Renal cortical epithelial cell (primary cell): ENCODE measurements around the gene PHLDA1. TPM values are rescaled to one million over a fixed set of nuclear protein-coding genes. Genes with fewer than 3 reads are reported as not detected.
"Not testable (repeated sequence)": the region's sequence is repeated elsewhere in the genome, so short reads cannot be mapped to it uniquely, and the experiment has no call there.

ENCODE experiments used
- DNase-seq: peaks from one replicate; pipeline ENCODE4 v3.0.0-alpha.2; 2011; ENCODE audit warnings: low read depth
- total RNA-seq: library from RNA; depleted of rRNA; stranded (reverse); fragments of >200 nt; gene quantifications from 2 replicates; pipeline ENCODE4 v1.2.3, GENCODE V29; 2014

Gene PHLDA1
- total RNA-seq, 1 donor from 2014 or later = 68.7 TPM

DNA sequence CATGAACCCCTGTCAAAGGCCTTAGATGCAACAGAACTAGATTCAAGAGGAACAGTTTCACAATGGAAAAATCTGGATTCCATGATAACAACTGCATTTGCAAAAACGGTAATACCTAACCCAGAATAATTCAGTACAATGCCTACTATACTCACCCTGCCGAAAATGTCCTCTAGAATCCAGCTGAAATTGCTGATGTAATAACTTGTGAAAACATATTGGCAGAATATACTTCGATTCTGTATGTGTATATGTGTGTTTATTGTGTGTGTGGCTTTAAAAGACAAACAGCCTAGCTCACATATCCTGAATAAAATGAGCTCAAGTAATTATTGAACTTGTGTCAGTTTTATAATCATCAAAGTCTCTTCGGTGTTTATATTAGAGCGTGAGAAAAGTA, 46.0 kb downstream of the PHLDA1 start:
- no peak for DNase-seq

DNA sequence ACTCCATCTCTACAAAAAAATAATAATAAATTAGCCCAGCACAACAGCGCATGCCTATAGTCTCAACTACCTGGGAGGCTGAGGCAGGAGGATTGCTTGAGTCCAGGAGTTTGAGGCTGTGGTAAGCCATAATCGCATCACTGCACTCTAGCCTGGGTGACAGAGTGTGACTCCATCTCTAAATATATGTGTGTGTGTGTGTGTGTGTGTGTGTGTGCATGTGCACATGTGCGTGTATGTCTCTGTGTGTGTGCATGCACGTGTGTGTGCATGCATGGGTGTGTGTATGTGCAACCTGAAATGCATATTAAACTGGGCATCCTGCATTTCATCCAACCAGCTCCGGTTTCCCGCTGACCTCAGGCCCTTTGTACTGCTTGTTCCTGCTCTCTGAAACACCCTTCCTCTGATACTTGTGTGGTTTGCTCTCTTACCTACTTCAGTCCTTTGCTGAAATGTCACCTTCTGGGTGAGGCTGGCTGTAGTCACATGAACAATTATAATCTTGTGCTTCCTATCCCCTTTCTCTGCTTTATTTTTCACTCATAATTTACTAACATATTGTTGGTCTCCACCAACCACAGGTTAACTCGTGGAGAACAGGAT, 46.9 kb downstream of the PHLDA1 start:
- DNase-seq = no peak

DNA sequence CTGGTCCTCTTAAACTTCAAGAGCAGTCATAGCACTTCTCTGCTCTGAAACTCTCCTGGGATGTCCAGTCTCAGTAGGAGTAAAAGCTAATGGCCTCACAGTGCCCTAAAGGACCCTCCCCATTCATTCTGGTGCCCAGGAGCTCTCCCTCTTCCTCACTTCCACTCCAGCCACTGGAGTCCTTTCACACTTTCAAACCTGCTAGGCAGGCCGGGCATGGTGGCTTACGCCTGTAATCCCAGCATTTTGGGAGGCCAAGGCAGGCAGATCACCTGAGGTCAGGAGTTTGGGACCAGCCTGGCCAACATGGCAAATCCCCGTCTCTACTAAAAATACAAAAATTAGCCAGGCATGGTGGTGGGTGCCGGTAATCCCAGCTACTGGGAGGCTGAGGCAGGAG, 47.7 kb downstream of the PHLDA1 start:
- DNase-seq = not testable (repeated sequence)

DNA sequence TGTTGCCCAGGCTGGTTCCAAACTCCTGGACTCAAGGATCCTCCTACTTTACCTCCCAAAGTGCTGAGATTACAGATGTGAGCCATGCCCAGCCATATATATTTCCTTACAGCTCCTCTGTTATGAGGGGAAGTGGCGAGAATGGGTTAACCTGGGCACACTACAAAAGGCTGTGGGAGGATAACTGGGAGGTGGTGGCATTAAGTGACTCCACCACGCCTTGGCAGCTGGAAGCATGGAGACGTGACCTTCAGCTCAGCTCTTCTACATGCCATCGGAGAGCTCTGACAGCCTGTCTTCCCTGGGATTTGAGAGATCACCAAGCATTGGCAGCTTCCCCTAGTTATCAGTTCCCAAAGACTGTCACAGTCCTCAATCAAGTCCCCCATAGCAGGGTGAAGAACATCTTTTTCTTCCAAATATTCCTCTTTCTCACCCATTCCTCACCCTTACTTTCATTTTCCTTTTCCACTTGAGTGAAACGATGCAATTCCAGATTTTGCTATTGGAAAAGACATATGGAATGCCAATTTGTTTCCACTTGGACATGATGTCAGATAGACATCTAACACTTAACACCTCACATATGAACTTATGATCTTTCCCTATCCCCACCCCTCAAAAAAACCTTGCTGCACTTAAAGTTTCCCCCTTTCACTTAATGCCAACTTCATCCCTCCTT, 48.5 kb downstream of the PHLDA1 start:
- DNase-seq = no peak

DNA sequence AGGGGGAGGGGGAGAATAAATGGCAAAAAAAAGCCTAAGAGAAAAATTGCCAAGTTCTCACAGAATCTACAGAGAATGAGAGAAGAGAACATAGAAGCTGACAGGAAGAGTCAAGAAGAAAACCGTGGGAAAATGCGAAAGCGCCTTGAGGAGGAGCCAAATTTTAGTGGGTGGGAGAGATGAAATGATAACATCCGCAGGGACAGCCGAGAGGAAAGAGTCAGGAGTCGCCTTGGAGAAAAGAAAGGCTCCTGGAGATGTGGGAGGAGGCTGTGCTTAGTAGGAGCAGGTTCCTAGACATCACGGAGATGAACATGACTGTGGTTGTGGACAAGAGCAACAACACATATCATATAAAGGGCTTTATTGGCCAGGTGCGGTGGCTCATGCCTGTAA, 49.4 kb downstream of the PHLDA1 start:
- no peak for DNase-seq

DNA sequence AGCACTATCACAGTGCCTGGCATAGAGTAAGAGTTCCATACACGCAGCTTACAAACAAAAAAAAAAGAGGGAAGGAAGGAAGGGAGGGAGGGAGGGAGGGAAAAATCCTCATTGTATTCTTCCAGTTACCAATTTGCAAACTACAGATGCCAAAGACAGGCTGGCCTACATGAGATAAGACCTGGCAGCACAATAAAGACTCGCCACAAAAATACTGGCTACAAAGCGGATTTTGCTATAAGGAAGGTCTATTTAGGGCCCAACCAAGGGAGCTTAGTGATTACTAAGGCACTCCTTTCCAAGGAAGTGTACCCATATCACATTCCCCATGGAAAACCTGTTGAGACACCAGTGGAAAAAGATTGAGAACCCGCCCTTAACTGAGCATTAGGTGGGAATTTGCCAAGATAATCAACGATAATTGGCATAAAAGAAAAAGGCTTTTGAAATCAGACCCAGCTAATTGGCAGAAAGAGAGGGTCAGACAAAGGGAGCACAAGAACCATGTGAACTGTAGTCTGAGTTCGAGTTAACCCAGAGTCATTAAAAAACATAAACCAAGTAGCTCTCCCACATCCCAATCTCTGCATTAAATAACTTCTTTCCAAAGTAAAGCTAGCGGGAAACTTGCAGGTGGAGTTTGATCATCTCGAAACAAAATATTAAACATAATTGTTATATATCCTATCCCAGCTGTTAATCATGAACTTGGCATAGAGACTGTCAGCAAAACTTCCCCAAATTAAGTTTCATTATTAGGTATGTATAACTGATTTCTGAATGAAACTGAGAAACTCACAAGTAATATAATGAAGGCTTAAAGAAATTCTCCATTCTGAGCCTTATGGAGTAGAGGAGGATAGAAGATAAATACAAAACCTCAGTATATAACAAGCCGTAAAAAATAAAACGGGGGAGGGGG, 50.1 kb downstream of the PHLDA1 start:
- DNase-seq = no peak

DNA sequence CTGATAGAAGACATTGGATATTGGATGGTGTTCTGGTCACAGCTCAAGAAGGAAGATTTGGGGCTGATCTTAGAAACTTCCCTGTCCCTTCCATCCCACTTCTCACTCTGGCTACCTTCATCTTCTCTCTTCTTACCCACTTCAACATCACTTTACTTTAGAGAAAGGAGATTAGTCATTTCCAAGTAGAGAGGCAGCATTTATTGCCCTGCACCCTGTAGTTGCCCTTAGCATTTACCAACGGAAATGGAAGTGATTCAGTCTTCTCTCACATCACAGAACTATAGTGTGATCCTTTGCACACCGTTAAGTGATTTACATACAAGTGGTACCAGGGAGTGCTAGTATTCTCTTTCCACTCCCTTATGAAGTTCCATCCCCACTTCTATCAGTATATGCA, 52.4 kb downstream of the PHLDA1 start:
- DNase-seq = peak; percentile 88

DNA sequence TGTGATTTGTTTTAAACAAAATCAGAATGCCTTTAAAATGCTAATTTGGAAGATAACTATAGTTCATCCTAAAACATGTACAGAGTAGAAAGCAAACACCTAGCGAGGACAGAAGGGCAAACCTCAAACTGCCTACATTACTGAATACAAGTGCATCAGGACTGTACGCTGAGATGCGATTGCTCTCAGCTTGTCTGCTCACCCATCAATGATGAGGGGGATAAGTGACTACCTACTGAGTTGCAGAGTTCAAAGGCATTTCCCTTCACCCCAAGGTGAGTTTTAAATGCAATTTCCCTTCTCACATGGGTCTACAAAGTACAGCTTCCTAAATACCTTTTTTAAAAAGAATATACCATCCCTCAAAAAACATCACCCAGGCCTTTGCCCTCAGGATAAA, 52.9 kb downstream of the PHLDA1 start:
- DNase-seq = no peak

DNA sequence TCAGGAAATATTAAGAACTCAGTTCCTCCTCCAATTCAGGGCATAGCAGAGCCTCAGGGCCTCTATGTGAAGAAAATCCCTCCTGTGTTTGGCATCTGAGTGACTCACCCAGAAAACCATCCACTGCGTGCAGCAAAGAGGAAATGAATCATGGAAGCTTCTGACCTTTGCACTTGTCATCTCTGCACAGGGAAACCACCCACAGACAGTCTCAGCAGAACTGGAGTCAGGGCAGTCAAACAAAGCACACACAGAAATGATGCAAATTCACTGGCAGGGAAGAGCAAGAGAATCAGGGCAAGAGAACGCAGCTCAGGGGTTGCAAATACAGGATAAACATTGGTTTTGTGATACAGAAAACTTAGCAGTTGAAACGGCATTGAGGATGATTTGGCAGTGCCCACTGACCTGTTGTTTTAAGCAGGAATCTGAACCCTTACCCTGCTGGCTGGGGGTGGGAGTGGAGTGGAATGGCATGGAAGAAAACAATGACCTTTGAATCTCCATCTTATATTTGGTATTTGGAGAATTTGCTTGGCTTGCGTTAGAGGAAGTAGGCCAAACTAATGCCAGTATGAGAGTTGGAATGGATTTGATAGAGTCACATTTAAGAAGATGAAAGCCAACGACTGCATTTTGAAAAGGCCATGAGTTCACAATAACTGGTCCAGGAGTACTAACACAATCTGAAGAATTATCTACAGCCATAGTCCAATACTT, 53.5 kb downstream of the PHLDA1 start:
- DNase-seq = peak; percentile 100

DNA sequence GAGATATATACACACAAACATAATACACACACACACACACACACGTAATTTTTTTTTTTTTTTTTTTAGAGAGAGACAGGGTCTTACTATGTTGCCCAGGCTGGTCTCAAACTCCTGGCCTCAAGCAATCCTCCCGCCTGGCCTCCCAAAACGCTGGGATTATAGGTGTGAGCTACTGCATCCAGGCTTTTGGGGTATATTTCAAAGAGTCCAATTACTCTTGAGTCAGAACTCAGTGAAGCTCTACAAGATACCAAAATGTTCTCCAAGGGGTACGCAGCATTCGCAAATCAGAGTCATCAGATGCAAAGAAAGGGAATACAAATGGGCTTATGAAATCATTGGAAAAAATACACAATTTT, 54.0 kb downstream of the PHLDA1 start:
- DNase-seq = no peak

DNA sequence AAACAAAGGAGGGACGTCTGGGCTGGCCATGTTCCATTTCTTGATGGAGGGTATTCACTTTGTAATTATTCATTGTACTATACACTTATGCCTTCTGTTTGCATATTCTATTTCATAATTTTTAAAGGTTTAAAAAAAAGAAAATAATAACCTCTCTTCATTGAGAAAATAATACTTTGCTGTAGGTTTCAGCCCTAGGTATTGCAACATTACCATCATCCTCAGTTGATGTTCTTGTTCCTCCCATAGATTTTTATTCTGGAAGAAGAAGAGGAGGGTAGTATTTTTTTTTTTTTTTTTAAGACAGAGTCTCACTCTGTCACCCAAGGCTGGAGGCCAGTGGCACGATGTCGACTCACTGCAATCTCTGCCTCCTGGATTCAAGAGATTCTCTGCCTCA, 54.7 kb downstream of the PHLDA1 start:
- DNase-seq = no peak

DNA sequence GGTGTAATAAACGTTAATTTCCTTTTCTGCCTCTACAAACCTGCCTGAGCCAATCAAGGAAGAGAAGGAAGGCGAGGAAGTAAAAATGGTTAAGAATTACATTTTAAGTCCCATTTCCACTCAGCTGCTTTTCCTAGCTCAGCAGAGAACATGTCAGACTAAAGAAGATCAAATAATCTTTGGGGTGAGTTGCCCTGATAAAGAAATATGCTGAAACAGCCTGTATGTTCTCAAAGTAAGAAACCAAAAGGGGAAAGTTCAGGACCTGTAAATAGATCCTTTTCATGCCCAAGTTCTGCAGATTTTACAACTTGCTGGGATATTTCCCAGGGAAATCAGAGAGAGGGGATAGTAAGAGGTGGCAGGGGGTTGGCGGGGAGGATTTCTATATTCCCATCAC, 55.5 kb downstream of the PHLDA1 start:
- no peak for DNase-seq

DNA sequence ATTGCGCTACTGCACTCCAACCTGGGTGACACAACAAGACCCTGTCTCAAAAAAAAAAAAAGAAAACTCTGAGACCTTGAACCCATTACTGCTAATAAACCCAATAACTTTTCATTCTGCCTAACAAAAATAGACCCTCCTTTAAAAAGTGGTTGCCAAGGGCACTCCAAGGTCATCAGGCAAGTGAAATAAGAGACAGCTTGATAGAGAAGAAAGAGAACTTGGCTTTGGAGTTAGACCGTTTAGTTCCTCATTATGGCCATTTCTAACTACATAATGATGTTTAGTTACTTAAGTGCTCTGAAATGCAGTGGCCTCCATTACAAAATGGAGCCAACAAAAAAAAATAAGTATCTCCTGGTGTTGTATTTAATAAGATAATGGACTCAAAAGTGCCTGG, 55.9 kb downstream of the PHLDA1 start:
- no peak for DNase-seq

Other genes starting within 250 kb of the PHLDA1 start
- 309 and 481 TPM in 2 replicates for gene NAP1L1, start 52.9 kb upstream of the PHLDA1 start, total RNA-seq